Parathyroid adenoma (tissue), 2 donors: ENCODE results near the gene NAGA.

ENCODE experiments used
- H2AFZ ChIP-seq: fragments of 300-600 bp; sonication (generic); one replicate; pipeline ENCODE4 v1.7.0; 2017; ENCODE audit warnings: antibody characterized with exemption, mild to moderate bottlenecking
- H3K27ac ChIP-seq: fragments of 300-600 bp; sonication (generic); one replicate; pipeline ENCODE4 v1.7.0; 2017
- H3K27me3 ChIP-seq: fragments of 300-600 bp; sonication (generic); one replicate; pipeline ENCODE4 v1.7.0; 2017; ENCODE audit warnings: low read length; ENCODE audit not compliant: control insufficient read depth, insufficient read depth
- H3K36me3 ChIP-seq: fragments of 300-600 bp; sonication (generic); one replicate; pipeline ENCODE4 v1.7.0; 2017; ENCODE audit warnings: low read length; ENCODE audit not compliant: control insufficient read depth, insufficient read depth
- H3K4me1 ChIP-seq: fragments of 300-600 bp; sonication (generic); one replicate; pipeline ENCODE4 v1.7.0; 2017; ENCODE audit warnings: control low read depth
- H3K4me2 ChIP-seq: fragments of 300-600 bp; sonication (generic); one replicate; pipeline ENCODE4 v1.7.0; 2017; ENCODE audit warnings: low read length
- H3K4me3 ChIP-seq: fragments of 300-600 bp; sonication (generic); one replicate; pipeline ENCODE4 v1.7.0; 2017; ENCODE audit warnings: low read depth, low read length
- H3K79me2 ChIP-seq: fragments of 300-600 bp; sonication (generic); one replicate; pipeline ENCODE4 v1.7.0; 2017; ENCODE audit warnings: control low read depth
- H3K9ac ChIP-seq: fragments of 300-600 bp; sonication (generic); one replicate; pipeline ENCODE4 v1.7.0; 2017; ENCODE audit warnings: mild to moderate bottlenecking
- H3K9me3 ChIP-seq: fragments of 300-600 bp; sonication (generic); one replicate; pipeline ENCODE4 v1.7.0; 2017; ENCODE audit warnings: low read length; ENCODE audit not compliant: control insufficient read depth
- TF ChIP-seq, protein P1 (sequence below): fragments of 300-600 bp; sonication (generic); IDR thresholded peaks from one replicate; pipeline ENCODE4 v1.7.0; 2017; ENCODE audit warnings: antibody characterized with exemption, mild to moderate bottlenecking
- donor health status: primary hyperparathyroidism.

Gene NAGA

GRCh38 chr22:42021571-42021970, 49.0 kb downstream of the NAGA start:
- Histone ChIP-seq H3K27me3 (no peaks in the 10 kb centered on the region), H3K27ac (no peak overlapping the region), H2AFZ (no peak overlapping the region), H3K36me3 (no peaks in the 10 kb centered on the region), H3K4me3 (no peak overlapping the region), H3K4me1 (no peaks in the 10 kb centered on the region), H3K79me2 (no peaks in the 10 kb centered on the region), H3K4me2 (no peak overlapping the region), H3K9me3 (no peaks in the 10 kb centered on the region), H3K9ac (no peak overlapping the region)
- TF ChIP-seq, protein P1, sequence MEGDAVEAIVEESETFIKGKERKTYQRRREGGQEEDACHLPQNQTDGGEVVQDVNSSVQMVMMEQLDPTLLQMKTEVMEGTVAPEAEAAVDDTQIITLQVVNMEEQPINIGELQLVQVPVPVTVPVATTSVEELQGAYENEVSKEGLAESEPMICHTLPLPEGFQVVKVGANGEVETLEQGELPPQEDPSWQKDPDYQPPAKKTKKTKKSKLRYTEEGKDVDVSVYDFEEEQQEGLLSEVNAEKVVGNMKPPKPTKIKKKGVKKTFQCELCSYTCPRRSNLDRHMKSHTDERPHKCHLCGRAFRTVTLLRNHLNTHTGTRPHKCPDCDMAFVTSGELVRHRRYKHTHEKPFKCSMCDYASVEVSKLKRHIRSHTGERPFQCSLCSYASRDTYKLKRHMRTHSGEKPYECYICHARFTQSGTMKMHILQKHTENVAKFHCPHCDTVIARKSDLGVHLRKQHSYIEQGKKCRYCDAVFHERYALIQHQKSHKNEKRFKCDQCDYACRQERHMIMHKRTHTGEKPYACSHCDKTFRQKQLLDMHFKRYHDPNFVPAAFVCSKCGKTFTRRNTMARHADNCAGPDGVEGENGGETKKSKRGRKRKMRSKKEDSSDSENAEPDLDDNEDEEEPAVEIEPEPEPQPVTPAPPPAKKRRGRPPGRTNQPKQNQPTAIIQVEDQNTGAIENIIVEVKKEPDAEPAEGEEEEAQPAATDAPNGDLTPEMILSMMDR = no peak

- H3K9ac ChIP-seq = no peak overlapping the region
- TF ChIP-seq, protein P1 = no peak
Measured at GRCh38 chr22:42018224-42018623, 52.4 kb downstream of the NAGA start.

DNA sequence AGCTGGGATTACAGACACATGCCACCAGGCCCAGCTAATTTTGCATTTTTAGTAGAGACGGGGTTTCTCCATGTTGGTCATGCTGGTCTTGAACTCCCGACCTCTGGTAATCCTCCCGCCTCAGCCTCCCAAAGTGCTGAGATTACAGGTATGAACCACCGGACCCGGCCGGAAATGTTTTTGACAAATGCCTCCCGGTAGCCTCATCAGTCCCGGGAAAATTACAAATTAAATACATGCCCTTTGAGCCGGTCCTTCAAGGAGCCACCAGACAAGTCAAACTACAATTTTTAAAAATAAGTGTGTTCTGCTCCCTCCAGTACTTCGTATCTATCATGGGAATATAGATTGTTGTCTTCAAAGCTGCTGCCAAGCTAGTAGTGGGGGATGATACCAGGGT, 54.5 kb downstream of the NAGA start:
- H3K27me3 ChIP-seq = no peaks in the 10 kb centered on the region

More at GRCh38 chr22:42018224-42018623, 52.4 kb downstream of the NAGA start:
- no peaks in the 10 kb centered on the region for H3K4me1 ChIP-seq
- no peaks in the 10 kb centered on the region for H3K79me2 ChIP-seq
- no peak overlapping the region for H2AFZ ChIP-seq
- no peak overlapping the region for H3K27ac ChIP-seq
- H3K4me3 ChIP-seq = no peak overlapping the region
- H3K36me3 ChIP-seq = peaks cover 2% of the 10 kb centered on the region
- no peaks in the 10 kb centered on the region for H3K27me3 ChIP-seq
- H3K9me3 ChIP-seq = no peaks in the 10 kb centered on the region
- H3K4me2 ChIP-seq = no peak overlapping the region

GRCh38 chr22:42013385-42013784, 57.2 kb downstream of the NAGA start:
- H3K4me2 ChIP-seq = no peak overlapping the region
- H3K79me2 ChIP-seq = no peaks in the 10 kb centered on the region
- H3K27me3 ChIP-seq = no peaks in the 10 kb centered on the region
- no peak overlapping the region for H3K27ac ChIP-seq
- no peak overlapping the region for H3K4me3 ChIP-seq
- H3K36me3 ChIP-seq = peaks cover 2% of the 10 kb centered on the region
- TF ChIP-seq, protein P1 = no peak
- H2AFZ ChIP-seq = no peak overlapping the region
- H3K9ac ChIP-seq = no peak overlapping the region
- H3K4me1 ChIP-seq = no peaks in the 10 kb centered on the region
- H3K9me3 ChIP-seq = no peaks in the 10 kb centered on the region

More for the DNA sequence above, 54.5 kb downstream of the NAGA start:
- TF ChIP-seq, protein P1 = no peak
- no peaks in the 10 kb centered on the region for H3K9me3 ChIP-seq
- H3K4me3 ChIP-seq = no peak overlapping the region
- H3K36me3 ChIP-seq = peaks cover 2% of the 10 kb centered on the region
- no peaks in the 10 kb centered on the region for H3K79me2 ChIP-seq
- H2AFZ ChIP-seq = no peak overlapping the region
- H3K9ac ChIP-seq = no peak overlapping the region
- H3K27ac ChIP-seq = no peak overlapping the region
- H3K4me1 ChIP-seq = no peaks in the 10 kb centered on the region
- no peak overlapping the region for H3K4me2 ChIP-seq

DNA sequence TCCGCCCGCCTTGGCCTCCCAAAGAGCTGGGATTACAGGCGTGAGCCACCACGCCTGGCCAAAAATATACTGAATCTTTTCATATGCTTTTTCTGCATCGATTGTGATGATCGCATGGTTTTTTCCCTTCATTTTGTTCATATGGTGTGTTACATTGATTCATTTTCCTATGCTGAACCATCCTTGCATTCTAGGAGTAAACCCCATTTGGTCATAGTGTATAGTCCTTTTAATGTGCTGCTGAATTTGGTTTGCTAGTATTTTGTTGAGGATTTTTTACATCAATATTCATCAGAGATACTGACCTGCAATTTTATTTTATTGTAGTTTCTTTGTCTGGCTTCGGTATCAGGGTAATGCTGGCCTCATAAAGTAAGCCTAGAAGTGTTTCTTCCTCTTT, 59.8 kb downstream of the NAGA start:
- Histone ChIP-seq H3K9me3 (no peaks in the 10 kb centered on the region), H3K27me3 (no peaks in the 10 kb centered on the region), H2AFZ (no peak overlapping the region), H3K9ac (no peak overlapping the region), H3K4me1 (no peaks in the 10 kb centered on the region), H3K4me3 (no peak overlapping the region), H3K27ac (no peak overlapping the region), H3K4me2 (no peak overlapping the region), H3K79me2 (no peaks in the 10 kb centered on the region), H3K36me3 (peaks cover 2% of the 10 kb centered on the region)
- TF ChIP-seq, protein P1 = no peak
